Esophagus muscularis mucosa (tissue), 3 donors: ENCODE measurements around the gene GJB3.

ENCODE experiments used
- POLR2A ChIP-seq: fragments of 450-650 bp; IDR thresholded peaks from one replicate; pipeline ENCODE4 v1.6.1; 2017; ENCODE audit warnings: antibody characterized with exemption, moderate library complexity, mild to moderate bottlenecking, low read depth
- TF ChIP-seq, protein P1 (sequence below), 3 experiments: fragments of 200-600 bp in 2 of 3; fragments of 450-650 bp in 1 of 3; sonication (generic) in 2 of 3; IDR thresholded peaks; one replicate each; pipeline ENCODE4 v1.5.1; 2017 to 2019; ENCODE audit warnings: antibody characterized with exemption in 3 of 3, mild to moderate bottlenecking in 2 of 3, moderate library complexity in 1 of 3

DNA sequence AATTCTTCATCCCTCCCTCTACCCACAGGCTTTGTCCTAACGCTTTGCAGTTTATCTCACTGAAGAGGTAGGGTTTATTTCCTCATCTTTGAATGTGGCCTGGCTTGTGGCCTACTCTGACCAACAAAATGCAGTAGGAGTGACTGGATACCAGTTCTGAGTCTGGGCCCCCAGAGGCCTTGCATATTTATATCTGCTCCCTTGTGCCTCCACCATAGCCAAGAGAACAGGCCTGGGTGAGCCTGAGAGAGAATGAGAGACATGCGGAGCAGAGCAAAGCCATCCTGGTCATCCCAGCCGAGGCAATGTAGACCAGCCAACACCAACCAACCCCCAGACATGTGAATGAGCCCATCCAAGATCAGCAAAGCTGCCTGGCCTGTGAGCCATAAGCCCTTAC lies 48.2 kb downstream of the GJB3 start:
- no peak for TF ChIP-seq POLR2A
- TF ChIP-seq, protein P1, sequence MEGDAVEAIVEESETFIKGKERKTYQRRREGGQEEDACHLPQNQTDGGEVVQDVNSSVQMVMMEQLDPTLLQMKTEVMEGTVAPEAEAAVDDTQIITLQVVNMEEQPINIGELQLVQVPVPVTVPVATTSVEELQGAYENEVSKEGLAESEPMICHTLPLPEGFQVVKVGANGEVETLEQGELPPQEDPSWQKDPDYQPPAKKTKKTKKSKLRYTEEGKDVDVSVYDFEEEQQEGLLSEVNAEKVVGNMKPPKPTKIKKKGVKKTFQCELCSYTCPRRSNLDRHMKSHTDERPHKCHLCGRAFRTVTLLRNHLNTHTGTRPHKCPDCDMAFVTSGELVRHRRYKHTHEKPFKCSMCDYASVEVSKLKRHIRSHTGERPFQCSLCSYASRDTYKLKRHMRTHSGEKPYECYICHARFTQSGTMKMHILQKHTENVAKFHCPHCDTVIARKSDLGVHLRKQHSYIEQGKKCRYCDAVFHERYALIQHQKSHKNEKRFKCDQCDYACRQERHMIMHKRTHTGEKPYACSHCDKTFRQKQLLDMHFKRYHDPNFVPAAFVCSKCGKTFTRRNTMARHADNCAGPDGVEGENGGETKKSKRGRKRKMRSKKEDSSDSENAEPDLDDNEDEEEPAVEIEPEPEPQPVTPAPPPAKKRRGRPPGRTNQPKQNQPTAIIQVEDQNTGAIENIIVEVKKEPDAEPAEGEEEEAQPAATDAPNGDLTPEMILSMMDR (IDR thresholded peaks at IDR 0.05) = no peak
